ENCODE results near the gene TMEM178A. TPM values are rescaled to one million over a fixed set of nuclear protein-coding genes. Genes with fewer than 3 reads are reported as not detected.

The TMEM178A gene
- total RNA-seq, 1 donor from 2014 or later = 28.7 TPM

- Histone ChIP-seq H3K27me3 (ENCODE audit: insufficient read depth, low read length) (no peaks in the 10 kb centered on the region), H3K27ac (ENCODE audit: low read depth, low read length) (no peak overlapping the region), H2AFZ (ENCODE audit: low read depth, low read length) (no peak overlapping the region), H3K4me1 (ENCODE audit: insufficient read depth, low read length) (peaks cover 14% of the 10 kb centered on the region), H3K4me2 (ENCODE audit: low read length) (no peak overlapping the region), H3K9ac (ENCODE audit: low read length) (no peak overlapping the region), H3K36me3 (ENCODE audit: insufficient read depth, low read length) (no peaks in the 10 kb centered on the region), H3K9me3 (ENCODE audit: insufficient read depth, low read depth, low read length) (no peaks in the 10 kb centered on the region), H4K20me1 (ENCODE audit: insufficient read depth, low read length) (no peaks in the 10 kb centered on the region), H3K79me2 (ENCODE audit: insufficient read depth, low read length) (no peaks in the 10 kb centered on the region), H3K4me3 (ENCODE audit: insufficient read depth, low read depth, low read length) (no peak overlapping the region)
- H3K9me3 Mint-ChIP-seq (ENCODE audit: unreplicated experiment) = peaks cover 5% of the 10 kb centered on the region
- peaks cover 30% of the 10 kb centered on the region for H3K4me1 Mint-ChIP-seq (ENCODE audit: low read depth, unreplicated experiment)
- H3K27ac Mint-ChIP-seq (ENCODE audit: unreplicated experiment) = no peak overlapping the region
- FAIRE-seq = no peak
- H3K4me3 Mint-ChIP-seq (ENCODE audit: unreplicated experiment) = no peak overlapping the region
- H3K36me3 Mint-ChIP-seq (ENCODE audit: low read depth, unreplicated experiment) = peaks cover 2% of the 10 kb centered on the region
- H3K27me3 Mint-ChIP-seq (ENCODE audit: low read depth, unreplicated experiment) = no peaks in the 10 kb centered on the region
- no peak for DNase-seq (ENCODE audit: low read depth)
- TF ChIP-seq EZH2 (IDR thresholded peaks at IDR 0.05; ENCODE audit: insufficient read depth, low read length) = no peak
- TF ChIP-seq, protein P1, sequence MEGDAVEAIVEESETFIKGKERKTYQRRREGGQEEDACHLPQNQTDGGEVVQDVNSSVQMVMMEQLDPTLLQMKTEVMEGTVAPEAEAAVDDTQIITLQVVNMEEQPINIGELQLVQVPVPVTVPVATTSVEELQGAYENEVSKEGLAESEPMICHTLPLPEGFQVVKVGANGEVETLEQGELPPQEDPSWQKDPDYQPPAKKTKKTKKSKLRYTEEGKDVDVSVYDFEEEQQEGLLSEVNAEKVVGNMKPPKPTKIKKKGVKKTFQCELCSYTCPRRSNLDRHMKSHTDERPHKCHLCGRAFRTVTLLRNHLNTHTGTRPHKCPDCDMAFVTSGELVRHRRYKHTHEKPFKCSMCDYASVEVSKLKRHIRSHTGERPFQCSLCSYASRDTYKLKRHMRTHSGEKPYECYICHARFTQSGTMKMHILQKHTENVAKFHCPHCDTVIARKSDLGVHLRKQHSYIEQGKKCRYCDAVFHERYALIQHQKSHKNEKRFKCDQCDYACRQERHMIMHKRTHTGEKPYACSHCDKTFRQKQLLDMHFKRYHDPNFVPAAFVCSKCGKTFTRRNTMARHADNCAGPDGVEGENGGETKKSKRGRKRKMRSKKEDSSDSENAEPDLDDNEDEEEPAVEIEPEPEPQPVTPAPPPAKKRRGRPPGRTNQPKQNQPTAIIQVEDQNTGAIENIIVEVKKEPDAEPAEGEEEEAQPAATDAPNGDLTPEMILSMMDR (IDR thresholded peaks at IDR 0.05; ENCODE audit: insufficient read depth, low read depth, low read length) = no peak
Measured at GRCh38 chr2:39693245-39693644, 27.5 kb downstream of the TMEM178A start.

DNA sequence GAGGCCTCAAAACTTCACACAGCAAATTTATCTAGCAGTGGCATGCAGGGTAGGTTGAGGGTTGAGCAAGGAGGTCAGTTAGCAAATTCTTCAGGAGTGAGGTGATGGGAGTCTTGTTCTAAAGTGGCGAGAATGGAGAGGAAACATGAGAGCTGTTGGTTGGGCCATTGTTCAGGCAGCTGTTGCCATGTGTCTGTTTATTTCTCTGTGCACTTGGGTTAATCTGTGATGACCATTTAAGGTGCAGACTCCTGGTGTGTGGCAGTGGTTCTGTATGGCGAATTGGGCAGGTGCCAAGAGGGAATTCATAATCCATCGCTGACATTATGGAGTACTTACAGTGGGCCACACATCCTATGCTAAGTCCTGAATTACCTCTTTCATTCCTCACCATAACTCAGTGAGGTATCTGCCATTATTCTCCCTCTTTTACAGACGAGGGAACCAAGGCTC, 30.4 kb downstream of the TMEM178A start:
- peak overlapping the region; percentile 8 for H3K4me2 ChIP-seq (ENCODE audit: low read length)
- no peaks in the 10 kb centered on the region for H4K20me1 ChIP-seq (ENCODE audit: insufficient read depth, low read length)
- H3K27ac Mint-ChIP-seq (ENCODE audit: unreplicated experiment) = peak overlapping the region; percentile 96
- H3K27me3 ChIP-seq (ENCODE audit: insufficient read depth, low read length) = no peaks in the 10 kb centered on the region
- TF ChIP-seq EZH2 (IDR thresholded peaks at IDR 0.05; ENCODE audit: insufficient read depth, low read length) = no peak
- TF ChIP-seq, protein P1 (IDR thresholded peaks at IDR 0.05; ENCODE audit: insufficient read depth, low read depth, low read length) = no peak
- H3K27me3 Mint-ChIP-seq (ENCODE audit: low read depth, unreplicated experiment) = no peaks in the 10 kb centered on the region
- peaks cover 26% of the 10 kb centered on the region for H3K4me1 Mint-ChIP-seq (ENCODE audit: low read depth, unreplicated experiment)
- peak overlapping the region; percentile 73 for H3K27ac ChIP-seq (ENCODE audit: low read depth, low read length)
- H3K4me3 ChIP-seq (ENCODE audit: insufficient read depth, low read depth, low read length) = no peak overlapping the region
- peak overlapping the region; percentile 30 for H3K4me3 Mint-ChIP-seq (ENCODE audit: unreplicated experiment)
- no peak for FAIRE-seq
- no peaks in the 10 kb centered on the region for H3K79me2 ChIP-seq (ENCODE audit: insufficient read depth, low read length)
- H3K4me1 ChIP-seq (ENCODE audit: insufficient read depth, low read length) = peaks cover 14% of the 10 kb centered on the region
- peak; percentile 95 for DNase-seq (ENCODE audit: low read depth)
- no peaks in the 10 kb centered on the region for H3K36me3 ChIP-seq (ENCODE audit: insufficient read depth, low read length)
- no peaks in the 10 kb centered on the region for H3K9me3 ChIP-seq (ENCODE audit: insufficient read depth, low read depth, low read length)
- H2AFZ ChIP-seq (ENCODE audit: low read depth, low read length) = peak overlapping the region; percentile 64
- H3K9ac ChIP-seq (ENCODE audit: low read length) = peak overlapping the region; percentile 40
- H3K36me3 Mint-ChIP-seq (ENCODE audit: low read depth, unreplicated experiment) = peaks cover 8% of the 10 kb centered on the region
- H3K9me3 Mint-ChIP-seq (ENCODE audit: unreplicated experiment) = peaks cover 11% of the 10 kb centered on the region

DNA sequence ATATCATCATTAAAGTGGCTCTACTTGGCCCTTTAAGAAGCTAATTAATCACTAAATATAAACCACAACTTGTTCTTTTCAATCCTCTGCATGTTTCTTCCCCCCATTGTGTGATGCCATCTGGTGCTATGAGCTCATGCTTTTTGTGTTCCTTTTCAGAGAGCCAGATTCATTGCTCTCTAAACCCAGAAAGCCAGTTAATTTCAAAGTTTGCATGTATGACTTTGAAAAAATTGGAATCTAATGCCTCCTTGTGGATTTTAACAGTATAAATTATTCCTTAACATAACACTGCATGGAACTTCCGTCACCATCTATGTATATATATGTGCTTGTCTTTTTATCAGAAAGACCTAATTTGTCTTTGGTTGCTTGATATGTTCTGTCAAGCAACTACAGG, 31.1 kb downstream of the TMEM178A start:
- Histone ChIP-seq H3K27ac (ENCODE audit: low read depth, low read length) (peak overlapping the region; percentile 73), H4K20me1 (ENCODE audit: insufficient read depth, low read length) (no peaks in the 10 kb centered on the region), H2AFZ (ENCODE audit: low read depth, low read length) (no peak overlapping the region), H3K9me3 (ENCODE audit: insufficient read depth, low read depth, low read length) (no peaks in the 10 kb centered on the region), H3K9ac (ENCODE audit: low read length) (peak overlapping the region; percentile 40), H3K79me2 (ENCODE audit: insufficient read depth, low read length) (no peaks in the 10 kb centered on the region), H3K27me3 (ENCODE audit: insufficient read depth, low read length) (no peaks in the 10 kb centered on the region), H3K36me3 (ENCODE audit: insufficient read depth, low read length) (no peaks in the 10 kb centered on the region), H3K4me2 (ENCODE audit: low read length) (no peak overlapping the region), H3K4me1 (ENCODE audit: insufficient read depth, low read length) (peaks cover 14% of the 10 kb centered on the region), H3K4me3 (ENCODE audit: insufficient read depth, low read depth, low read length) (no peak overlapping the region)
- peaks cover 18% of the 10 kb centered on the region for H3K9me3 Mint-ChIP-seq (ENCODE audit: unreplicated experiment)
- TF ChIP-seq, protein P1 (IDR thresholded peaks at IDR 0.05; ENCODE audit: insufficient read depth, low read depth, low read length) = peak; percentile 41
- TF ChIP-seq EZH2 (IDR thresholded peaks at IDR 0.05; ENCODE audit: insufficient read depth, low read length) = no peak
- peak overlapping the region; percentile 96 for H3K27ac Mint-ChIP-seq (ENCODE audit: unreplicated experiment)
- DNase-seq (ENCODE audit: low read depth) = peak; percentile 87
- no peaks in the 10 kb centered on the region for H3K27me3 Mint-ChIP-seq (ENCODE audit: low read depth, unreplicated experiment)
- FAIRE-seq = peak; percentile 52
- H3K36me3 Mint-ChIP-seq (ENCODE audit: low read depth, unreplicated experiment) = peaks cover 13% of the 10 kb centered on the region
- no peak overlapping the region for H3K4me3 Mint-ChIP-seq (ENCODE audit: unreplicated experiment)
- H3K4me1 Mint-ChIP-seq (ENCODE audit: low read depth, unreplicated experiment) = peaks cover 26% of the 10 kb centered on the region
